ENCODE measurements around the gene VPS52.
"Not testable (repeated sequence)": the region's sequence is repeated elsewhere in the genome, so short reads cannot be mapped to it uniquely, and the experiment has no call there.

Gene VPS52

DNA sequence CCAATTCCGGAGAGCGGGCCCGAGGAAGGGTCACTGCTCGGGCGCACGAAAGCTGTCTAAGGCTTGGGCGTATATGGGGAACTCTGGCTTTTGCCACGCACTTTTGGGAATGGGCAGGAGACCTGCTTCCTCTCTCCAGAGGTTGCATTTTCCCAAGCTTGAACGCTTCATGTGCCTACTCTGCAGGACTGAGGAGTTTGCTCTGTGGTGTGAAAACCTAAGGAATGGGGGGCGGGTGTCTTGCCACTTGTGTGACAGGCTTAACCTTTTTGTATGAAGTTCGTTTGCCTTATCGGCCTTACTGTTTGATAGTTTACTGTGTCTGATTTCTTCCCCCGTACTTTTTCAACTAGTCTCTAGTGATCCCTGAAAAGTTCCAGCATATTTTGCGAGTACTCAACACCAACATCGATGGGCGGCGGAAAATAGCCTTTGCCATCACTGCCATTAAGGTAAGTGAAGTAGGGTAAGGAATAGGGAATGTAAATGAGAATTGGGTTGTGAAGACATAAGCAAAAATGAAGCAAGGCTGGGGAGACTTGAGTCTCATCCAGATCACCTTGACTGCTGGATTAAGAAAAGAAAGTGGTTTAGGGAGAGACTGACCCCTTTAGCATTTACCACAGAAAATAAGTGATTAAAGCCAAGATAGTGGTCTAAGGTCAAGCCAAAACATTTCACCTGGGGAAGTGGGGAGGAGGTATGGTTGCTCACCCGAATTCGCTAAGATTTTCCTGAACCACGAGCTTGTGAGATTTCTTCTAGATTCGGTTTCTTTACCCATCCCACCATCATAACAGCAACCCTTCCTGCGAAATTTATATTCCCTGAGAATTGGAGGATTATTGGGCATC is 826 bp upstream of the VPS52 start:
- ChIA-PET CTCF (interaction anchor here (1.2 to 11.2 kb wide), 5 partner anchors 12 to 27 kb away, joined by 3 to 81 read pairs (median 8); partner anchors contain the start of gene RGL2), POLR2A (interaction anchor here (1.0 to 2.0 kb wide), 6 partner anchors 17 to 301 kb away, joined by 3 to 17 read pairs (median 8); partner anchors contain the start of genes PFDN6, RGL2 and WDR46)
- DNase-seq (ENCODE audit: extremely low spot score), result no peak
- TF ChIP-seq, protein P1, sequence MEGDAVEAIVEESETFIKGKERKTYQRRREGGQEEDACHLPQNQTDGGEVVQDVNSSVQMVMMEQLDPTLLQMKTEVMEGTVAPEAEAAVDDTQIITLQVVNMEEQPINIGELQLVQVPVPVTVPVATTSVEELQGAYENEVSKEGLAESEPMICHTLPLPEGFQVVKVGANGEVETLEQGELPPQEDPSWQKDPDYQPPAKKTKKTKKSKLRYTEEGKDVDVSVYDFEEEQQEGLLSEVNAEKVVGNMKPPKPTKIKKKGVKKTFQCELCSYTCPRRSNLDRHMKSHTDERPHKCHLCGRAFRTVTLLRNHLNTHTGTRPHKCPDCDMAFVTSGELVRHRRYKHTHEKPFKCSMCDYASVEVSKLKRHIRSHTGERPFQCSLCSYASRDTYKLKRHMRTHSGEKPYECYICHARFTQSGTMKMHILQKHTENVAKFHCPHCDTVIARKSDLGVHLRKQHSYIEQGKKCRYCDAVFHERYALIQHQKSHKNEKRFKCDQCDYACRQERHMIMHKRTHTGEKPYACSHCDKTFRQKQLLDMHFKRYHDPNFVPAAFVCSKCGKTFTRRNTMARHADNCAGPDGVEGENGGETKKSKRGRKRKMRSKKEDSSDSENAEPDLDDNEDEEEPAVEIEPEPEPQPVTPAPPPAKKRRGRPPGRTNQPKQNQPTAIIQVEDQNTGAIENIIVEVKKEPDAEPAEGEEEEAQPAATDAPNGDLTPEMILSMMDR (IDR thresholded peaks at IDR 0.05; ENCODE audit: control extremely low read depth, extremely low read depth, low read depth, missing control alignments), result no peak

DNA sequence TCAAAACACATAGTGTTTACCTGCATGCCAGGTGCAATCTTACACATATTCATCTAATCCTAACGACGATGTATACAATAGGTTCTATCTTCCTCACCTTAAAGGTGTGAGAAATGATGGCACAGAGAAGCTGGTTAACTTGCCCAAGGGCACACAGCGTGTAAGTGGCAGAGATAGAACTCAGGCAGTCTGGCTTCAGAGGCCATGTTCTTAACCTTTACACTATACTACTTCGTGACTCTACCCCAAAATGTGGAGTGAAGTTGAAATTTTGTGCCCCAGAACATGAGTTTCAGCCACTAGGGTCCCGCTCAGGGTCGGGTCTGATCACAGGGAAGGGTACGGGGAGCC is 584 bp downstream of the VPS52 start:
- ChIA-PET POLR2A (interaction anchor here (0.9 to 2.0 kb wide), 11 partner anchors 10 to 299 kb away, joined by 3 to 17 read pairs (median 4); partner anchors contain the start of genes HLA-DPA1, PFDN6, TAPBP and WDR46), CTCF (interaction anchor here (0.8 to 11.2 kb wide), 8 partner anchors 11 to 433 kb away, joined by 3 to 81 read pairs (median 4); partner anchors contain the start of genes RGL2 and TAP2)
- TF ChIP-seq, protein P1 (IDR thresholded peaks at IDR 0.05; ENCODE audit: control extremely low read depth, extremely low read depth, low read depth, missing control alignments), result no peak
- no peak for DNase-seq (ENCODE audit: extremely low spot score)

DNA sequence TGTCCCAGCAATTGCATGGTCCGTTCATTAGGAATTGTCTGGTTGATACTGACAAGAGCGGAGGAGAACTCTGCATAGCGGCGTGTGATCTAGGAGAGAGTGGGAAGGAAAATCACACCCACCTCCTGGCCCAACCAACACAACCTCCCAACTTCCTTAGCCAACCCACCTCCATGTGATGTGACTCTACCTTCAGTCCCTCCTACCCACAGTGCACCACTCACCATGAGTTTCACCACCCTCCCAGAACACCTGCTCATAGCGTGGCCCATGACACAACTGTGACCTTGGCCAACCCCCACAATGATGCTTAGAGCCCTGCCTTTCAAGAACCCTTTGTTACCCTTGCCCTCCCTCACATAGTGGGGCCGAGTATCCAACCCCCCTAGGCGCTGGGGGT is 7.7 kb downstream of the VPS52 start:
- no peak for DNase-seq (ENCODE audit: extremely low spot score)
- ChIA-PET CTCF (interaction anchor here (1.9 to 11.2 kb wide), 2 partner anchors 13 to 14 kb away, joined by 4 to 81 read pairs; partner anchors contain the start of gene B3GALT4), POLR2A (no interaction called here)
- TF ChIP-seq, protein P1 (IDR thresholded peaks at IDR 0.05; ENCODE audit: control extremely low read depth, extremely low read depth, low read depth, missing control alignments), result no peak

DNA sequence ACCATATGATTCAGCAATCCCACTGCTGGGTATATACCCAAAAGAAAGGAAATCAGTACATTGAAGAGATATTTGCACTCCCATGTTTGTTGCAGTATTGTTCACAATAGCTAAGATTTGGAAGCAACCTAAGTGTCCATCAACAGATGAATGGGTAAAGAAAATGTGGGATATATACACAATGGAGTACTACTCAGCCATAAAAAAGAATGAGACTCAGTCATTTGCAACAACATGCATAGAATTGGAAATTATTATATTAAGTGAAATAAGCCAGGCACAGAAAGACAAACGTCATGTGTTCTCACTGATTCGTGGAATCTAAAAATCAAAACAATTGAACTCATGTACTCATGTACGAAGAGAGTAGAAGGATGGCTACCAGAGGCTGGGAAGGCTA is 9.2 kb downstream of the VPS52 start:
- CTCF ChIA-PET, result interaction anchor here (1.0 to 11.2 kb wide), 3 partner anchors 13 to 17 kb away, joined by 3 to 81 read pairs (median 4); partner anchors contain the start of gene B3GALT4
- DNase-seq (ENCODE audit: extremely low spot score); POLR2A ChIA-PET: not testable (repeated sequence)

DNA sequence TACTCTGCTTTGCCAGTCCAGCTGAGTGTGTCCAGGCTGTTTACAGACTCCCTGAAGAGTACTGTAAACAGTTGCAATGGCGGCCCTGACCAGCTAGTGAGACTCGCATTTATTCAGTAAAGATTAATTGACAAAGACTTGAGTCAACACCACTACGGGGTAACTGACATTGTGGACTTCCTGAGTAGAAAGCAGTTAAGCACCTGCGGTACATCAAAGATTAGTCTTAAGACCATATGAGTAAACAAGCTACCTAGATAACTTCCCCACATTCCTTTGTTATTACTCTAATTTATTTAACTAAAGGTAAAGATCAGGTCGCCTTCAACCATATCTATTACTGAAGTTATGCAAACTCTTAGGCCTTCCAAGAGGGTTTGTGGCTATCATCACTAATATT is 12.6 kb downstream of the VPS52 start:
- ChIA-PET CTCF (interaction anchor here (0.7 to 1.5 kb wide), 4 partner anchors 9 to 133 kb away, joined by 3 to 5 read pairs (median 4); no protein-coding TSS in a partner anchor), POLR2A (no interaction called here)
- no peak for DNase-seq (ENCODE audit: extremely low spot score)
- TF ChIP-seq, protein P1 (IDR thresholded peaks at IDR 0.05; ENCODE audit: control extremely low read depth, extremely low read depth, low read depth, missing control alignments), result no peak

DNA sequence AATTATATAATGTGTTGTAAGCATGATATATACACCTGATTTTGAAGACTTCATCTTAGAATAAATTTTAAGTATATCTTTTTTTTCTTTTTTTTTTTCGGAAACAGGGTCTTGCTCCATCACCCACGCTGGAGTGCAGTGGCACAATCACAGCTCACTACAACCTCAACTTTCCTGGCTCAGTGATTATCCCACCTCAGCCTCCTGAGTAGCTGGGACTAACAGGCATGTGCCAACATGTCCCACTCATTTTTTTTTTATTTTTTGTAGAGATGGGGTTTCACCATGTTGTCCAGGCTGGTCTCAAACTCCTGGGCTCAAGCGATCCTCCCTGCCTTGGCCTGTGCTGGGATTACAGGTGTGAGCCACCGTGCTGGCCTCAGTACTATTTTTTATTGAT is 17.1 kb downstream of the VPS52 start:
- ChIA-PET CTCF (interaction anchor here (0.8 kb wide), 1 partner anchor 80 kb away, joined by 3 read pairs; no protein-coding TSS in a partner anchor), POLR2A (interaction anchor here (0.6 to 0.8 kb wide), 3 partner anchors 17 to 1726 kb away, joined by 3 to 13 read pairs (median 11); partner anchors contain the start of genes MCCD1, RPS18 and VPS52)
- no peak for DNase-seq (ENCODE audit: extremely low spot score)
- TF ChIP-seq, protein P1 (IDR thresholded peaks at IDR 0.05; ENCODE audit: control extremely low read depth, extremely low read depth, low read depth, missing control alignments), result no peak

DNA sequence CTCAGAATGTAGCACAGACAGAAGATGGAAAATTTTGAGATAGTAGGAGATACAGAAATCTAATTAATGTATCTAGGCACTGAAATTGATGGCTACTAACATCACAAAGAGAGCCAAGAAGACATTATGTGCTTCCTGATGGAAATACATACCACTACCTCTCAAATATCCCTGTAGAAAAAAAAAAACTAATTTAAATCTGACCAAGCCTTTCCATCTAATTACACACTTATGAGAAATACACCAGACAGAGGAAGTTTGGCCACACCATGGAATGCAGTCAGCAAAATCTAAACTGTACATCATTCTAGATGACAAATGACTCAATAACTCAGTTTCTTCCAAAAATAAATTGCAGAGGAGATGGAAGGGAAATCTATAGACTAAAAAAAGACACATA is 18.9 kb downstream of the VPS52 start:
- ChIA-PET POLR2A (no interaction called here), CTCF (no interaction called here)
- DNase-seq (ENCODE audit: extremely low spot score), result no peak
- TF ChIP-seq, protein P1 (IDR thresholded peaks at IDR 0.05; ENCODE audit: control extremely low read depth, extremely low read depth, low read depth, missing control alignments), result no peak

Data from GM10248 (cell line).